ENCODE data around the gene HNF1B.

DNA sequence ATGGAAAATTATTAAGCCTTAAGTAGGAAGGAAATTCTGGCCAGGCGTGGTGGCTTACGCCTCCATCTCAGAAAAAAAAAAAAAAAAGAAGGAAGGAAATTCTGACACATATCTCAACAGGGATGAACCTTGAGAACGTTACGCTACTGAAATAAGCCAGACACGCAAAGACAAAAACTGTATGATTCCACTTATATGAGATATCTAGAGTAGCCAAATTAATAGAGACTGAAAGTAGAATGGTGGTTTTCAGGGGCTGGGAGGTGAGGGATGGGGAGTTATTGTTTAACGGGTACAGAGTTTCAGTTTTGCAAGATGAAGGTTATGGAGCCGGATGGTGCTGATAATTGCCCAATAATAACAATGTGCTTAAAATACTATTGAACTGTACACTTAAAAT, 16.2 kb upstream of the HNF1B start:
- TF ChIP-seq CTCF (IDR thresholded peaks at IDR 0.05) (no peak), POLR2A (IDR thresholded peaks at IDR 0.05) (no peak), POLR2AphosphoS5 (IDR thresholded peaks at IDR 0.05) (no peak)

Data from breast epithelium (tissue), 3 donors.